ENCODE measurements around the gene JADE3.

Gene JADE3

DNA sequence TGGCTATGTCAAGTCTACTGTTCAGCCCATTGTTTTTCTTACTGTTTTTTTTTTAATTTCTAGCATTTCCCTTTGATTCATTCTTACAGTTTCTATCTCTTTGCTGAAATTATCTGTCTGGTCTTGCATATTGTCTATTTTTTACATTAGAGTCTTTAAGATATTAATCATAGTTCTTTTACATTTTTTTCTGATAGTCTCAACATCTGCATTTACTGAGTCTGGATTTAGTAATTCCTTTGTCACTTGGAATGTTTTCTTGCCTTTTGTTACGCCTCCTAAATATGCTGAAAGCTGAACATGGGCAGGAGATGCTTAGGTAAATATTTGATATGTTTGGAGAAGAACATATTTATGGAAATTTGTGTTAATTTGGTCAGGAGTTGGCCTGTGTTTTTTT lies 10.4 kb downstream of the JADE3 start:
- TF ChIP-seq, protein P1, sequence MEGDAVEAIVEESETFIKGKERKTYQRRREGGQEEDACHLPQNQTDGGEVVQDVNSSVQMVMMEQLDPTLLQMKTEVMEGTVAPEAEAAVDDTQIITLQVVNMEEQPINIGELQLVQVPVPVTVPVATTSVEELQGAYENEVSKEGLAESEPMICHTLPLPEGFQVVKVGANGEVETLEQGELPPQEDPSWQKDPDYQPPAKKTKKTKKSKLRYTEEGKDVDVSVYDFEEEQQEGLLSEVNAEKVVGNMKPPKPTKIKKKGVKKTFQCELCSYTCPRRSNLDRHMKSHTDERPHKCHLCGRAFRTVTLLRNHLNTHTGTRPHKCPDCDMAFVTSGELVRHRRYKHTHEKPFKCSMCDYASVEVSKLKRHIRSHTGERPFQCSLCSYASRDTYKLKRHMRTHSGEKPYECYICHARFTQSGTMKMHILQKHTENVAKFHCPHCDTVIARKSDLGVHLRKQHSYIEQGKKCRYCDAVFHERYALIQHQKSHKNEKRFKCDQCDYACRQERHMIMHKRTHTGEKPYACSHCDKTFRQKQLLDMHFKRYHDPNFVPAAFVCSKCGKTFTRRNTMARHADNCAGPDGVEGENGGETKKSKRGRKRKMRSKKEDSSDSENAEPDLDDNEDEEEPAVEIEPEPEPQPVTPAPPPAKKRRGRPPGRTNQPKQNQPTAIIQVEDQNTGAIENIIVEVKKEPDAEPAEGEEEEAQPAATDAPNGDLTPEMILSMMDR (IDR thresholded peaks at IDR 0.05; ENCODE audit: insufficient read depth, low read depth, low read length, missing control alignments), result no peak
- no peak overlapping the region for H3K4me3 ChIP-seq (ENCODE audit: low read depth, low read length)
- DNase-seq (ENCODE audit: low read depth), result no peak

DNA sequence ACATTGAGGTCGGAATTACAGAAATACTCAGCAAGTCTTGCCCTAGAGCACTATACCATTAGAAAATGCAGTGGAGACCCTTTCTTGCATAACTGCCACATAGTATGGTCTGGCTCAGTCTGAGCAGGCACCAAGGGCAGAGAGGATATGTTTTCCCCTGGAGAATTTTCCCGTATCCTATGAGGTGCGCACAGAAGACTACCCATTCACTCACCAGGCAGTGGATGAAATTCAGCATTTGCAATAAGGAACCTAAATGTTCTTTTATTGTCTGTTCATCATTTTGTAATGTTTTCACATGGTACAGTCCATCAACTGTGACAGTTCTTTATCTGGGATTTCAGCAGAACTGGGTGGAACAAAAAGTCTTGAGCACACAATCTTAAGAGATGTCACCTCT lies 15.5 kb downstream of the JADE3 start:
- TF ChIP-seq, protein P1 (IDR thresholded peaks at IDR 0.05; ENCODE audit: insufficient read depth, low read depth, low read length, missing control alignments), result no peak

DNA sequence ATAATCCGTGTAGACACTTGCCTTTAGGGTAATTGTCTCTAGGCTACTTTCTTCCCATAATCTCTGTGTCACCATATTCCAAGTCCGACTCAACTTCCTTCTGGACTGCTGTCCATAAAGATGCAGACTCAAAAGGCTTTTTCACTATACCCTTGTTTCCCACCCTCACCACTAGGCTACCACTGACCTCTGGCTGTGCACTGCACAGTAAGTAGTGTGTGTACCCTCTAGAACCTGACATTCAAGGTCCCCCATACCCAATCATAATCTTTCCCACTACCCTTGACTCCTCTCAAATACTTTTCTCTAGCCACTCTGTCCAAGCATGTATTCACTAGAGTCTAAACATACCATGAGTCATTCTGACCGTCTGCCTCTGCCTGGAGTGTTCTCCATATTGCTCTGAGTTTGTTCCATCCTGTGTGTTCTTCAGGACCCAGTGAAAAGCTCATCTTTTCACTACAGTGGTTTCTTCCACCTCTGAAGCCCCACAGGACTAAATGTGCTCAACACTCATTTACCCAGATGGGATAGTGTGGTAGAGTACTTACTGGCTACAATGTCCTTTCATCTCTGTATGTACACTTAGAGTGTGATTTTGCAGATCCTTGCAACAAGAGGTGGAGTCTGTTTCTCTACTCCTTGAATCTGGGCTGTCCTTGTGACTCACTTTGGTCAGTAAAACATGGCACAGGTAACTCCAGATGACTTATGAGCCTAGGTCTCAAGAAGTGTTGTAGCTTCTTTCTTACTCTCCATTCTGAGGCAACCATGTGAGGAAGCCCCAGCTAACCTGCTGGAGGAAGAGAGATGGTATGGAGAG lies 17.4 kb downstream of the JADE3 start:
- DNase-seq (ENCODE audit: low read depth), result no peak
- no peak overlapping the region for H3K4me3 ChIP-seq (ENCODE audit: low read depth, low read length)
- TF ChIP-seq, protein P1 (IDR thresholded peaks at IDR 0.05; ENCODE audit: insufficient read depth, low read depth, low read length, missing control alignments), result no peak

More for the DNA sequence above, 15.5 kb downstream of the JADE3 start:
- DNase-seq (ENCODE audit: low read depth), result no peak
- no peak overlapping the region for H3K4me3 ChIP-seq (ENCODE audit: low read depth, low read length)

DNA sequence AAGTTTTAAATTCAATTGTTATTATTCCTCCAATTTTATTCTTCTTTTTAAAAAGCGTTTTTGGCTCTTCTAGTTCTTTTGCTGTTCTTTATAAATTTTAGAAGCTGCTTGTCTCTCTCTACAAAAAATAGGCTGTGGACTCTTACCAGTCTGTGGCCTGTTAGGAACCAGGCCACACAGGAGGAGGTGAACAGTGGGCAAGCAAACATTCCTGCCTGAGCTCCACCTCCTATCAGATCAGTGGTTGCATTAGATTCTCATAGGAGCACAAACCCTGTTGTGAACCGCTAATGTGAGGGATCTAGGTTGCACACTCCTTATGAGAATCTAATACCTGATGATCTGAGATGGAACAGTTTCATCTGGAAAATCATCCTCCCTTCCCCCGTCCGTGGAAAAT lies 23.1 kb downstream of the JADE3 start:
- TF ChIP-seq, protein P1 (IDR thresholded peaks at IDR 0.05; ENCODE audit: insufficient read depth, low read depth, low read length, missing control alignments), result no peak
- no peak for DNase-seq (ENCODE audit: low read depth)
- H3K4me3 ChIP-seq (ENCODE audit: low read depth, low read length), result no peak overlapping the region

DNA sequence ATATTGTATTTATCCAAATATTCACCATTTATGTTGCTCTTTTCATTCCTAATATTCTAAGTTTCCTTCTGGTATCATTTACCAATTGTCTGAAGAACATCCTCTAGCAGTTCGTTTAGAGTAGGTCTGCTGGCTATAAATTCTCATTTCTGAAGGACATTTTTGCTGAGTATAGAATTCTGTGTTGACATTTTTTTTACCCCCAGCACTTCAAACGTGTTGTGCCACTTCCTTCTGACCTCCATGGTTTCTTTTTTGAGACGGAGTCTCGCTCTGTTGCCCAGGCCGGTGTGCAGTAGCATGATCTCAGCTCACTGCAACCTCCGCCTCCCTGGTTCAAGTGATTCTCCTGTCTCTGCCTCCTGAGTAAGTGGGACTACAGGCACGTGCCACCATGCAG lies 26.4 kb downstream of the JADE3 start:
- TF ChIP-seq, protein P1 (IDR thresholded peaks at IDR 0.05; ENCODE audit: insufficient read depth, low read depth, low read length, missing control alignments), result no peak
- H3K4me3 ChIP-seq (ENCODE audit: low read depth, low read length), result no peak overlapping the region
- DNase-seq (ENCODE audit: low read depth), result no peak

DNA sequence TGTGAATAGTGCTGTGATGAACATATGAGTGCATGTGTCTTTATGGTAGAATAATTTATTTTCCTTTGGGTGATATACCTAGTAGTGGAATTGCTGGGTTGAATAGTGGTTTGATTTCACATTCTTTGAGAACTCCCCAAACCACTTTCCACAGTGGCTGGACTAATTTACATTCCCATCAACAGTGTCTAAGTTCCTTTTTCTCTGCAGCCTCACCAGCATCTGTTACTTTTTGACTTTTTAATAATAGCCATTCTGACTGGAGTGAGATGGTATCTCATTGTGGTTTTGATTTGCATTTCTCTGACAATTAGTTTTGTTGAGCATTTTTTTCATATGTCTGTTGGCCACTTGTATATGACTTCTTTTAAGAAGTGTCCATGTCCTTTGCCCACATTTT lies 29.1 kb downstream of the JADE3 start:
- DNase-seq (ENCODE audit: low read depth), result no peak
- TF ChIP-seq, protein P1 (IDR thresholded peaks at IDR 0.05; ENCODE audit: insufficient read depth, low read depth, low read length, missing control alignments), result no peak
- no peak overlapping the region for H3K4me3 ChIP-seq (ENCODE audit: low read depth, low read length)

DNA sequence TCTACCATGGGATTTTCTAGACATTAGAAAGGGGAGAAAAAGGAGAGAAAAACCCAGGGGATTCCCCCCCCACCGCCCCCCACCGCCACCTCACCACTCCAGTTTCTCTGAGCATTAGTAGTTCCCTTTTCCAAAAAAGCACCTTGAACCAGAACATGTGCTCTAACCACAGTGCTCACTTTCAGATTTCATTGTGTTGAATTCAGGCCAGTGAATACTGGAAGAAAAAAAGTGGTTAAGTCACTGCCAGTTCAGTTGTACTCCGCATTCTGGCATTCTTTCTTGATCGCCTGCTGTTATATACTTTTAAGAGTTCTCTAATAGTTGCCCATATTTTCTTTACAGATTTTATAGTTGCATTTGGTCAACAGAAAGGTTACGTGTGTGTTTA lies 40.9 kb downstream of the JADE3 start:
- H3K4me3 ChIP-seq (ENCODE audit: low read depth, low read length), result peak overlapping the region; percentile 26; the same call in 1 of the 2 replicates
- TF ChIP-seq, protein P1 (IDR thresholded peaks at IDR 0.05; ENCODE audit: insufficient read depth, low read depth, low read length, missing control alignments), result no peak
- peak; percentile 69 for DNase-seq (ENCODE audit: low read depth)
